ENCODE results near the gene PER2.

The PER2 gene

GRCh38 chr2:238286095-238286494, 2.3 kb downstream of the PER2 start:
- H4K8ac ChIP-seq (ENCODE audit: low read depth, low read length) = no peak overlapping the region
- no CpG with 5 or more reads among the region's 7 CpGs for WGBS (ENCODE audit: extremely low coverage, insufficient coverage, insufficient read length)
- no peaks in the 10 kb centered on the region for H3K36me3 ChIP-seq (ENCODE audit: control insufficient read depth in 1 of 2, insufficient read depth in 2 of 2, low read length in 2 of 2)
- H3K18ac ChIP-seq (ENCODE audit: low read length) = peak overlapping the region; percentile 57
- H4K12ac ChIP-seq (ENCODE audit: low read depth, low read length) = no peak overlapping the region
- no peak overlapping the region for H3K23ac ChIP-seq (ENCODE audit: low read length)
- no peak overlapping the region for H3K14ac ChIP-seq (ENCODE audit: low read length)
- H3K27ac ChIP-seq (ENCODE audit: low read depth, low read length) = peak overlapping the region; percentile 40
- H3K4me2 ChIP-seq (ENCODE audit: low read length) = no peak overlapping the region
- no peak overlapping the region for H2BK5ac ChIP-seq (ENCODE audit: low read depth, low read length, poor library complexity)
- H2AK5ac ChIP-seq (ENCODE audit: low read length) = no peak overlapping the region
- H3K79me2 ChIP-seq (ENCODE audit: control insufficient read depth, insufficient read depth, low read length, poor library complexity) = peaks cover 2% of the 10 kb centered on the region
- peak overlapping the region; percentile 3 for H2BK12ac ChIP-seq (ENCODE audit: low read length)
- H3K4me1 ChIP-seq (ENCODE audit: control insufficient read depth in 1 of 2, insufficient read depth in 2 of 2, low read length in 2 of 2) = peaks cover 18 to 30% of the 10 kb centered on the region in 2 experiments
- no peak overlapping the region for H2AFZ ChIP-seq (ENCODE audit: insufficient read depth, low read length, poor library complexity)
- no peak overlapping the region for H3K4me3 ChIP-seq (ENCODE audit: low read depth, low read length)
- no peak overlapping the region for H3K4ac ChIP-seq (ENCODE audit: low read depth, low read length)
- H3K79me1 ChIP-seq (ENCODE audit: low read length) = peaks cover 5% of the 10 kb centered on the region
- H3K9me3 ChIP-seq (ENCODE audit: insufficient read depth, low read depth, low read length) = peaks cover 3% of the 10 kb centered on the region
- H3K27me3 ChIP-seq (ENCODE audit: insufficient read depth, low read length) = no peaks in the 10 kb centered on the region
- DNase-seq = no peak
- H2BK120ac ChIP-seq (ENCODE audit: insufficient read depth, low read length, poor library complexity) = peak overlapping the region; percentile 35
- H3K9ac ChIP-seq (ENCODE audit: low read length) = no peak overlapping the region
- H4K91ac ChIP-seq (ENCODE audit: low read depth, low read length) = peak overlapping the region; percentile 41

- H3K4me1 ChIP-seq (ENCODE audit: control insufficient read depth in 1 of 2, insufficient read depth in 2 of 2, low read length in 2 of 2) = peaks cover 18 to 30% of the 10 kb centered on the region in 2 experiments
Observed at GRCh38 chr2:238285653-238286082, 2.7 kb downstream of the PER2 start.

GRCh38 chr2:238284802-238285515, 3.5 kb downstream of the PER2 start:
- H3K14ac ChIP-seq (ENCODE audit: low read length) = no peak overlapping the region
- H3K79me2 ChIP-seq (ENCODE audit: control insufficient read depth, insufficient read depth, low read length, poor library complexity) = peaks cover 2% of the 10 kb centered on the region
- H3K27ac ChIP-seq (ENCODE audit: low read depth, low read length) = no peak overlapping the region
- H3K4me1 ChIP-seq (ENCODE audit: control insufficient read depth in 1 of 2, insufficient read depth in 2 of 2, low read length in 2 of 2) = peaks cover 18 to 30% of the 10 kb centered on the region in 2 experiments
- no peak overlapping the region for H3K9ac ChIP-seq (ENCODE audit: low read length)
- H4K12ac ChIP-seq (ENCODE audit: low read depth, low read length) = no peak overlapping the region
- H2AFZ ChIP-seq (ENCODE audit: insufficient read depth, low read length, poor library complexity) = no peak overlapping the region
- H3K4me3 ChIP-seq (ENCODE audit: low read depth, low read length) = no peak overlapping the region
- DNase-seq = no peak
- H2BK5ac ChIP-seq (ENCODE audit: low read depth, low read length, poor library complexity) = no peak overlapping the region
- H3K23ac ChIP-seq (ENCODE audit: low read length) = no peak overlapping the region
- H3K79me1 ChIP-seq (ENCODE audit: low read length) = peaks cover 5% of the 10 kb centered on the region
- H3K36me3 ChIP-seq (ENCODE audit: control insufficient read depth in 1 of 2, insufficient read depth in 2 of 2, low read length in 2 of 2) = no peaks in the 10 kb centered on the region
- WGBS (ENCODE audit: extremely low coverage, insufficient coverage, insufficient read length) = no CpG with 5 or more reads among the region's 11 CpGs
- H2AK5ac ChIP-seq (ENCODE audit: low read length) = no peak overlapping the region
- H3K9me3 ChIP-seq (ENCODE audit: insufficient read depth, low read depth, low read length) = peaks cover 3% of the 10 kb centered on the region
- no peak overlapping the region for H4K8ac ChIP-seq (ENCODE audit: low read depth, low read length)
- H3K27me3 ChIP-seq (ENCODE audit: insufficient read depth, low read length) = no peaks in the 10 kb centered on the region
- peak overlapping the region; percentile 13 for H3K4me2 ChIP-seq (ENCODE audit: low read length)
- H3K18ac ChIP-seq (ENCODE audit: low read length) = peak overlapping the region; percentile 43
- H4K91ac ChIP-seq (ENCODE audit: low read depth, low read length) = no peak overlapping the region
- no peak overlapping the region for H2BK12ac ChIP-seq (ENCODE audit: low read length)
- H3K4ac ChIP-seq (ENCODE audit: low read depth, low read length) = no peak overlapping the region
- H2BK120ac ChIP-seq (ENCODE audit: insufficient read depth, low read length, poor library complexity) = no peak overlapping the region

More at GRCh38 chr2:238285653-238286082, 2.7 kb downstream of the PER2 start:
- H3K4ac ChIP-seq (ENCODE audit: low read depth, low read length) = no peak overlapping the region
- H3K4me2 ChIP-seq (ENCODE audit: low read length) = peak overlapping the region; percentile 13
- no peak overlapping the region for H3K9ac ChIP-seq (ENCODE audit: low read length)
- no peak overlapping the region for H2BK12ac ChIP-seq (ENCODE audit: low read length)
- no peaks in the 10 kb centered on the region for H3K27me3 ChIP-seq (ENCODE audit: insufficient read depth, low read length)
- H3K18ac ChIP-seq (ENCODE audit: low read length) = no peak overlapping the region
- no CpG with 5 or more reads among the region's 7 CpGs for WGBS (ENCODE audit: extremely low coverage, insufficient coverage, insufficient read length)
- H3K36me3 ChIP-seq (ENCODE audit: control insufficient read depth in 1 of 2, insufficient read depth in 2 of 2, low read length in 2 of 2) = no peaks in the 10 kb centered on the region
- no peak overlapping the region for H4K91ac ChIP-seq (ENCODE audit: low read depth, low read length)
- no peak overlapping the region for H2AK5ac ChIP-seq (ENCODE audit: low read length)
- H3K14ac ChIP-seq (ENCODE audit: low read length) = no peak overlapping the region
- no peak overlapping the region for H4K12ac ChIP-seq (ENCODE audit: low read depth, low read length)
- H3K79me1 ChIP-seq (ENCODE audit: low read length) = peaks cover 5% of the 10 kb centered on the region
- H2BK120ac ChIP-seq (ENCODE audit: insufficient read depth, low read length, poor library complexity) = no peak overlapping the region
- peaks cover 2% of the 10 kb centered on the region for H3K79me2 ChIP-seq (ENCODE audit: control insufficient read depth, insufficient read depth, low read length, poor library complexity)
- no peak overlapping the region for H3K23ac ChIP-seq (ENCODE audit: low read length)
- no peak overlapping the region for H2AFZ ChIP-seq (ENCODE audit: insufficient read depth, low read length, poor library complexity)
- no peak overlapping the region for H2BK5ac ChIP-seq (ENCODE audit: low read depth, low read length, poor library complexity)
- H4K8ac ChIP-seq (ENCODE audit: low read depth, low read length) = no peak overlapping the region
- H3K9me3 ChIP-seq (ENCODE audit: insufficient read depth, low read depth, low read length) = peaks cover 3% of the 10 kb centered on the region
- H3K27ac ChIP-seq (ENCODE audit: low read depth, low read length) = peak overlapping the region; percentile 40
- DNase-seq = peak; percentile 95 to 98
- no peak overlapping the region for H3K4me3 ChIP-seq (ENCODE audit: low read depth, low read length)

- Histone ChIP-seq H2AFZ (ENCODE audit: insufficient read depth, low read length, poor library complexity) (no peak overlapping the region), H3K14ac (ENCODE audit: low read length) (no peak overlapping the region), H3K79me1 (ENCODE audit: low read length) (peaks cover 2% of the 10 kb centered on the region), H3K9ac (ENCODE audit: low read length) (no peak overlapping the region), H3K4me2 (ENCODE audit: low read length) (no peak overlapping the region), H3K27ac (ENCODE audit: low read depth, low read length) (no peak overlapping the region), H4K12ac (ENCODE audit: low read depth, low read length) (no peak overlapping the region), H3K27me3 (ENCODE audit: insufficient read depth, low read length) (no peaks in the 10 kb centered on the region), H3K9me3 (ENCODE audit: insufficient read depth, low read depth, low read length) (peaks cover 7% of the 10 kb centered on the region), H3K23ac (ENCODE audit: low read length) (no peak overlapping the region), H4K91ac (ENCODE audit: low read depth, low read length) (no peak overlapping the region), H3K4me1 (ENCODE audit: control insufficient read depth in 1 of 2, insufficient read depth in 2 of 2, low read length in 2 of 2) (peaks cover 18 to 26% of the 10 kb centered on the region in 2 experiments), H3K36me3 (ENCODE audit: control insufficient read depth in 1 of 2, insufficient read depth in 2 of 2, low read length in 2 of 2) (no peaks in the 10 kb centered on the region), H2BK120ac (ENCODE audit: insufficient read depth, low read length, poor library complexity) (no peak overlapping the region), H3K4ac (ENCODE audit: low read depth, low read length) (no peak overlapping the region), H2BK12ac (ENCODE audit: low read length) (no peak overlapping the region), H3K18ac (ENCODE audit: low read length) (no peak overlapping the region), H2AK5ac (ENCODE audit: low read length) (no peak overlapping the region), H4K8ac (ENCODE audit: low read depth, low read length) (no peak overlapping the region), H3K4me3 (ENCODE audit: low read depth, low read length) (no peak overlapping the region), H2BK5ac (ENCODE audit: low read depth, low read length, poor library complexity) (no peak overlapping the region), H3K79me2 (ENCODE audit: control insufficient read depth, insufficient read depth, low read length, poor library complexity) (peaks cover 2% of the 10 kb centered on the region)
- no CpG with 5 or more reads among the region's 17 CpGs for WGBS (ENCODE audit: extremely low coverage, insufficient coverage, insufficient read length)
- no peak for DNase-seq
Observed at GRCh38 chr2:238282861-238283738, 5.3 kb downstream of the PER2 start.

Measured in trophoblast cell (in vitro differentiated cells and primary cell).